GM18861 (cell line): Measurements from ENCODE around the gene CCDC88B.

Experiments
- ATAC-seq: cut with Tn5 transposase; IDR thresholded peaks from one replicate; pipeline ENCODE4 v1.9.1; 2021; ENCODE audit not compliant: unreplicated experiment

Gene CCDC88B

GRCh38 chr11:64343767-64344559 lies 4.0 kb downstream of the CCDC88B start:
- ATAC-seq, result no peak

GRCh38 chr11:64344787-64345186 lies 4.8 kb downstream of the CCDC88B start:
- no peak for ATAC-seq

GRCh38 chr11:64347193-64347867 lies 7.3 kb downstream of the CCDC88B start:
- ATAC-seq, result no peak

- no peak for ATAC-seq
Measured at GRCh38 chr11:64348383-64349024, 8.5 kb downstream of the CCDC88B start.

GRCh38 chr11:64349025-64349387 lies 9.0 kb downstream of the CCDC88B start:
- ATAC-seq, result no peak

GRCh38 chr11:64349404-64349803 lies 9.4 kb downstream of the CCDC88B start:
- no peak for ATAC-seq

- no peak for ATAC-seq
Measured at GRCh38 chr11:64351136-64351631, 11.2 kb downstream of the CCDC88B start.

- no peak for ATAC-seq
Measured at GRCh38 chr11:64352099-64352994, 12.3 kb downstream of the CCDC88B start.

- no peak for ATAC-seq
Measured at GRCh38 chr11:64352995-64353714, 13.2 kb downstream of the CCDC88B start.

GRCh38 chr11:64353715-64354506 lies 13.9 kb downstream of the CCDC88B start:
- no peak for ATAC-seq

GRCh38 chr11:64355078-64355940 lies 15.3 kb downstream of the CCDC88B start:
- ATAC-seq, result no peak

- no peak for ATAC-seq
Measured at GRCh38 chr11:64356498-64357411, 16.8 kb downstream of the CCDC88B start.

- ATAC-seq, result no peak
Measured at GRCh38 chr11:64357446-64357845, 17.4 kb downstream of the CCDC88B start.

- ATAC-seq, result no peak
Measured at GRCh38 chr11:64357904-64358535, 18.0 kb downstream of the CCDC88B start.

- ATAC-seq, result no peak
Measured at GRCh38 chr11:64358536-64358906, 18.5 kb downstream of the CCDC88B start.

- no peak for ATAC-seq
Measured at GRCh38 chr11:64358907-64359711, 19.1 kb downstream of the CCDC88B start, which contains the start of gene RPS6KA4. TSS of gene RPS6KA4 (plus strand) at chr11:64359162. CDS start at chr11:64359236, 74 bp downstream.
